ENCODE data around the gene ZBTB11.
"Not testable (repeated sequence)": the region's sequence is repeated elsewhere in the genome, so short reads cannot be mapped to it uniquely, and the experiment has no call there.

ZBTB11 gene

GRCh38 chr3:101722394-101723173, 45.7 kb upstream of the ZBTB11 start:
- POLR2A ChIA-PET (ENCODE audit: low non-redundant PET), result no interaction called here
- no peak for TF ChIP-seq CTCF (conservative IDR thresholded peaks at IDR 0.05; ENCODE audit: low read depth)
- CTCF ChIA-PET, result no interaction called here
- H3K27ac ChIP-seq, result peak overlapping the region; percentile 97
- DNase-seq (ENCODE audit: low spot score), result no peak

- peak; percentile 50 for DNase-seq (ENCODE audit: low spot score)
- POLR2A ChIA-PET (ENCODE audit: low non-redundant PET), result no interaction called here
- H3K27ac ChIP-seq, result peak overlapping the region; percentile 97
- CTCF ChIA-PET, result no interaction called here
- TF ChIP-seq CTCF (conservative IDR thresholded peaks at IDR 0.05; ENCODE audit: low read depth), result no peak
Observed at GRCh38 chr3:101720851-101721840, 44.2 kb upstream of the ZBTB11 start.

GRCh38 chr3:101719604-101720185, 42.8 kb upstream of the ZBTB11 start:
- no peak for DNase-seq (ENCODE audit: low spot score)
- POLR2A ChIA-PET (ENCODE audit: low non-redundant PET), result no interaction called here
- no peak for TF ChIP-seq CTCF (conservative IDR thresholded peaks at IDR 0.05; ENCODE audit: low read depth)
- H3K27ac ChIP-seq, result peak overlapping the region; percentile 69
- CTCF ChIA-PET, result interaction anchor here (0.7 to 1.0 kb wide), 2 partner anchors 12 to 19 kb away, joined by 3 read pairs; no protein-coding TSS in a partner anchor

GRCh38 chr3:101718455-101718854, 41.5 kb upstream of the ZBTB11 start:
- no peak for TF ChIP-seq CTCF (conservative IDR thresholded peaks at IDR 0.05; ENCODE audit: low read depth)
- CTCF ChIA-PET, result no interaction called here
- no peak for DNase-seq (ENCODE audit: low spot score)
- no peak overlapping the region for H3K27ac ChIP-seq
- POLR2A ChIA-PET (ENCODE audit: low non-redundant PET), result no interaction called here

GRCh38 chr3:101709126-101709525, 32.2 kb upstream of the ZBTB11 start:
- DNase-seq (ENCODE audit: low spot score), result no peak
- TF ChIP-seq CTCF (conservative IDR thresholded peaks at IDR 0.05; ENCODE audit: low read depth), result no peak
- H3K27ac ChIP-seq, result no peak overlapping the region
- CTCF ChIA-PET, result no interaction called here
- POLR2A ChIA-PET (ENCODE audit: low non-redundant PET), result no interaction called here

- H3K27ac ChIP-seq; DNase-seq (ENCODE audit: low spot score): not testable (repeated sequence)
- CTCF ChIA-PET, result interaction anchor here (0.6 kb wide), 1 partner anchor 26 kb away, joined by 7 read pairs; no protein-coding TSS in a partner anchor
- POLR2A ChIA-PET (ENCODE audit: low non-redundant PET), result interaction anchor here (0.6 kb wide), 1 partner anchor 14 kb away, joined by 6 read pairs; no protein-coding TSS in a partner anchor
Observed at GRCh38 chr3:101704639-101705038, 27.7 kb upstream of the ZBTB11 start.
